Measurements from ENCODE around the gene ACER2. TPM values are rescaled to one million over a fixed set of nuclear protein-coding genes. Genes with fewer than 3 reads are reported as not detected.
A peak's percentile ranks its signal among the peaks of the same experiment; 100 is the strongest.

ACER2 gene
- total RNA-seq, 1 donor from 2014 or later, result 3.9 TPM

GRCh38 chr9:19488721-19489120 lies 79.9 kb downstream of the ACER2 start:
- no peak for DNase-seq (ENCODE audit: extremely low spot score in 2 of 2)
- H3K36me3 ChIP-seq, result no peaks in the 10 kb centered on the region
- H3K9me3 ChIP-seq, result no peaks in the 10 kb centered on the region
- H3K4me3 ChIP-seq, result no peak overlapping the region
- no peaks in the 10 kb centered on the region for H3K27me3 ChIP-seq
- intact Hi-C loops (cut with DNase I), result no loop called here
- TF ChIP-seq POLR2AphosphoS5 (IDR thresholded peaks at IDR 0.05; ENCODE audit: insufficient read depth in 1 of 2, low read depth in 1 of 2) (no peak), CTCF (IDR thresholded peaks at IDR 0.05) (no peak), POLR2A (IDR thresholded peaks at IDR 0.05) (no peak)
- H3K4me1 ChIP-seq, result no peaks in the 10 kb centered on the region
- H3K27ac ChIP-seq, result no peak overlapping the region

- Histone ChIP-seq H3K4me3 (no peak overlapping the region), H3K27me3 (no peaks in the 10 kb centered on the region), H3K27ac (no peak overlapping the region), H3K36me3 (no peaks in the 10 kb centered on the region), H3K9me3 (no peaks in the 10 kb centered on the region), H3K4me1 (no peaks in the 10 kb centered on the region)
- DNase-seq (ENCODE audit: extremely low spot score in 2 of 2), result peak in 1 of 2 donors; percentile 58
- intact Hi-C loops (cut with DNase I), result no loop called here
- TF ChIP-seq POLR2AphosphoS5 (IDR thresholded peaks at IDR 0.05; ENCODE audit: insufficient read depth in 1 of 2, low read depth in 1 of 2), result no peak
- TF ChIP-seq CTCF (IDR thresholded peaks at IDR 0.05), result no peak
- TF ChIP-seq POLR2A (IDR thresholded peaks at IDR 0.05), result no peak
Observed at GRCh38 chr9:19490269-19490668, 81.5 kb downstream of the ACER2 start.

GRCh38 chr9:19490828-19491227 lies 82.0 kb downstream of the ACER2 start:
- DNase-seq (ENCODE audit: extremely low spot score in 2 of 2), result no peak
- no peaks in the 10 kb centered on the region for H3K9me3 ChIP-seq
- no peaks in the 10 kb centered on the region for H3K27me3 ChIP-seq
- no peak overlapping the region for H3K4me3 ChIP-seq
- intact Hi-C loops (cut with DNase I), result no loop called here
- H3K36me3 ChIP-seq, result no peaks in the 10 kb centered on the region
- no peak overlapping the region for H3K27ac ChIP-seq
- TF ChIP-seq POLR2A (IDR thresholded peaks at IDR 0.05) (no peak), CTCF (IDR thresholded peaks at IDR 0.05) (no peak), POLR2AphosphoS5 (IDR thresholded peaks at IDR 0.05; ENCODE audit: insufficient read depth in 1 of 2, low read depth in 1 of 2) (no peak)
- H3K4me1 ChIP-seq, result no peaks in the 10 kb centered on the region

- Histone ChIP-seq H3K27ac (no peak overlapping the region), H3K4me3 (no peak overlapping the region), H3K9me3 (no peaks in the 10 kb centered on the region), H3K4me1 (no peaks in the 10 kb centered on the region), H3K27me3 (no peaks in the 10 kb centered on the region), H3K36me3 (no peaks in the 10 kb centered on the region)
- TF ChIP-seq POLR2A (IDR thresholded peaks at IDR 0.05), result no peak
- TF ChIP-seq CTCF (IDR thresholded peaks at IDR 0.05), result no peak
- no peak for TF ChIP-seq POLR2AphosphoS5 (IDR thresholded peaks at IDR 0.05; ENCODE audit: insufficient read depth in 1 of 2, low read depth in 1 of 2)
- intact Hi-C loops (cut with DNase I), result no loop called here
- DNase-seq (ENCODE audit: extremely low spot score in 2 of 2), result no peak
Observed at GRCh38 chr9:19492775-19493173, 84.0 kb downstream of the ACER2 start.

- Histone ChIP-seq H3K9me3 (no peaks in the 10 kb centered on the region), H3K27ac (no peak overlapping the region), H3K27me3 (no peaks in the 10 kb centered on the region), H3K4me3 (peak overlapping the region; percentile 31 to 35), H3K4me1 (no peaks in the 10 kb centered on the region), H3K36me3 (no peaks in the 10 kb centered on the region)
- TF ChIP-seq POLR2A (IDR thresholded peaks at IDR 0.05) (no peak), CTCF (IDR thresholded peaks at IDR 0.05) (peak; percentile 31 to 56 (median 39)), POLR2AphosphoS5 (IDR thresholded peaks at IDR 0.05; ENCODE audit: insufficient read depth in 1 of 2, low read depth in 1 of 2) (peak in 1 of 2 donors; percentile 56)
- intact Hi-C loops (cut with DNase I), result no loop called here
- peak in 1 of 2 donors; percentile 83 for DNase-seq (ENCODE audit: extremely low spot score in 2 of 2)
Observed at GRCh38 chr9:19493174-19493811, 84.5 kb downstream of the ACER2 start.
